ENCODE data around the gene RBM34. TPM values are rescaled to one million over a fixed set of nuclear protein-coding genes. Genes with fewer than 3 reads are reported as not detected.

RBM34 gene
- total RNA-seq, 1 experiment from 2014 or later, result 45.1 TPM

- Histone ChIP-seq H4K20me1 (ENCODE audit: insufficient read depth, low read depth, low read length) (peaks cover 10% of the 10 kb centered on the region), H3K4me3 (ENCODE audit: low read length) (no peak overlapping the region), H3K36me3 (ENCODE audit: insufficient read depth, low read length) (peaks cover 31% of the 10 kb centered on the region; the same call in 1 of the 2 replicates), H2AFZ (ENCODE audit: low read length) (no peak overlapping the region), H3K27ac (ENCODE audit: low read length) (no peak overlapping the region), H3K4me2 (ENCODE audit: low read depth, low read length, poor library complexity, severe bottlenecking) (no peak overlapping the region), H3K79me2 (ENCODE audit: low read length) (peaks cover 13% of the 10 kb centered on the region), H3K4me1 (ENCODE audit: low read length) (peaks cover 47% of the 10 kb centered on the region), H3K9me3 (ENCODE audit: low read length) (no peaks in the 10 kb centered on the region), H3K9ac (ENCODE audit: low read length) (no peak overlapping the region), H3K9me2 (replicated peaks; ENCODE audit: insufficient read depth, low read length) (no peaks in the 10 kb centered on the region), H3K27me3 (ENCODE audit: low read length) (no peaks in the 10 kb centered on the region)
- DNase-seq, result no peak
Measured at GRCh38 chr1:235106457-235106856, 54.6 kb downstream of the RBM34 start.

- no peak for DNase-seq
- Histone ChIP-seq H2AFZ (ENCODE audit: low read length) (no peak overlapping the region), H3K27ac (ENCODE audit: low read length) (peak overlapping the region; percentile 75)
Measured at GRCh38 chr1:235105051-235106043, 55.7 kb downstream of the RBM34 start.

DNA sequence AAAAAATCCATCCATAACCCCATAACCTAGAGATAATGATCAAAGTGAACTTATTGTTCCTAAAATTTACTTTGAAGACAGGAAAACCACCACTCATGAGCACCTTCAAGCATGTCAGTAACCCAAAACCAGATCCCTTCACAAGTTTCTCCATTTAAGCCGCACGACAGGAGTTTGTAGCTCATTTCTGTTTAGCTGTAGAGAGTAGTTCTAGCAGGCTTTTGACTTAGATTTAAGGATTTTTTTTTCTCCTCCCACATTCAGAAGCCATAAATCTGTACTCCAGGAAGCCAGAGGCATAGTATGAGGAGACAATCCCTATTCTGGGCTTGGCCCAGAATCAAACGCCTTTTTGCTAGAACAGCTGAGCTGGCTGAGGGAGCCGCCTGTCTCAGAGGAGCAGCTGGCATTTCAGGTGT lies 58.0 kb downstream of the RBM34 start:
- H3K79me2 ChIP-seq (ENCODE audit: low read length), result no peaks in the 10 kb centered on the region
- H3K9me3 ChIP-seq (ENCODE audit: low read length), result no peaks in the 10 kb centered on the region
- no peak overlapping the region for H3K4me3 ChIP-seq (ENCODE audit: low read length)
- H3K9me2 ChIP-seq (replicated peaks; ENCODE audit: insufficient read depth, low read length), result no peaks in the 10 kb centered on the region
- H3K27me3 ChIP-seq (ENCODE audit: low read length), result no peaks in the 10 kb centered on the region
- no peak overlapping the region for H3K27ac ChIP-seq (ENCODE audit: low read length)
- H4K20me1 ChIP-seq (ENCODE audit: insufficient read depth, low read depth, low read length), result no peaks in the 10 kb centered on the region
- no peak overlapping the region for H3K4me2 ChIP-seq (ENCODE audit: low read depth, low read length, poor library complexity, severe bottlenecking)
- 0 out of 2 replicates have a peak, but pooled peaks cover 3% of the 10 kb centered on the region for H3K36me3 ChIP-seq (ENCODE audit: insufficient read depth, low read length)
- no peak overlapping the region for H3K9ac ChIP-seq (ENCODE audit: low read length)
- DNase-seq, result no peak
- H3K4me1 ChIP-seq (ENCODE audit: low read length), result peaks cover 73% of the 10 kb centered on the region
- H2AFZ ChIP-seq (ENCODE audit: low read length), result no peak overlapping the region

More at GRCh38 chr1:235105051-235106043, 55.7 kb downstream of the RBM34 start:
- Histone ChIP-seq H3K4me2 (ENCODE audit: low read depth, low read length, poor library complexity, severe bottlenecking) (peak overlapping the region; percentile 58), H3K4me3 (ENCODE audit: low read length) (peak overlapping the region; percentile 24; the same call in 1 of the 2 replicates), H3K27me3 (ENCODE audit: low read length) (no peaks in the 10 kb centered on the region), H3K9me3 (ENCODE audit: low read length) (no peaks in the 10 kb centered on the region), H3K9me2 (replicated peaks; ENCODE audit: insufficient read depth, low read length) (no peaks in the 10 kb centered on the region), H3K4me1 (ENCODE audit: low read length) (peaks cover 56% of the 10 kb centered on the region), H3K36me3 (ENCODE audit: insufficient read depth, low read length) (peaks cover 20% of the 10 kb centered on the region; the same call in 1 of the 2 replicates), H4K20me1 (ENCODE audit: insufficient read depth, low read depth, low read length) (peaks cover 8% of the 10 kb centered on the region; the same call in 1 of the 2 replicates), H3K79me2 (ENCODE audit: low read length) (peaks cover 3% of the 10 kb centered on the region; the same call in 1 of the 2 replicates), H3K9ac (ENCODE audit: low read length) (peak overlapping the region; percentile 49)

DNA sequence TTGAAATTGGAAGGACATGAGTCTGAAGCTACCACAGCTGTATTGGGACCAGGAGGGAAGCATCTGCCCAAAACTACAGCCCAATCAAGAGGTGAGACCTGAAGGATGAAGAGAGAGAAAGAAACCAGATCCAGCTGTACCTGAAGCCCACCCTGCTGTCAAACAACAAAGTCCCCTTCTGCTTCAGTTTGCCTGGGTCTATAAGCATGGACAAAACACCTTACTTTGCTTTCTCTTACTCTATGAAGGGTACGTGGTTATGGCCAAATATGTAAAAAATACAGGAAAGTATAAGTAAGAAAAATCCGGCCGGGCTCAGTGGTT lies 58.8 kb downstream of the RBM34 start:
- no peak overlapping the region for H3K4me3 ChIP-seq (ENCODE audit: low read length)
- H3K4me1 ChIP-seq (ENCODE audit: low read length), result peaks cover 69% of the 10 kb centered on the region
- H3K36me3 ChIP-seq (ENCODE audit: insufficient read depth, low read length), result 0 out of 2 replicates have a peak, but pooled peaks cover 3% of the 10 kb centered on the region
- no peaks in the 10 kb centered on the region for H4K20me1 ChIP-seq (ENCODE audit: insufficient read depth, low read depth, low read length)
- H3K27me3 ChIP-seq (ENCODE audit: low read length), result no peaks in the 10 kb centered on the region
- no peaks in the 10 kb centered on the region for H3K79me2 ChIP-seq (ENCODE audit: low read length)
- H3K9me3 ChIP-seq (ENCODE audit: low read length), result no peaks in the 10 kb centered on the region
- no peak for DNase-seq
- no peak overlapping the region for H3K9ac ChIP-seq (ENCODE audit: low read length)
- no peaks in the 10 kb centered on the region for H3K9me2 ChIP-seq (replicated peaks; ENCODE audit: insufficient read depth, low read length)
- H3K27ac ChIP-seq (ENCODE audit: low read length), result no peak overlapping the region
- H2AFZ ChIP-seq (ENCODE audit: low read length), result no peak overlapping the region
- H3K4me2 ChIP-seq (ENCODE audit: low read depth, low read length, poor library complexity, severe bottlenecking), result no peak overlapping the region

DNA sequence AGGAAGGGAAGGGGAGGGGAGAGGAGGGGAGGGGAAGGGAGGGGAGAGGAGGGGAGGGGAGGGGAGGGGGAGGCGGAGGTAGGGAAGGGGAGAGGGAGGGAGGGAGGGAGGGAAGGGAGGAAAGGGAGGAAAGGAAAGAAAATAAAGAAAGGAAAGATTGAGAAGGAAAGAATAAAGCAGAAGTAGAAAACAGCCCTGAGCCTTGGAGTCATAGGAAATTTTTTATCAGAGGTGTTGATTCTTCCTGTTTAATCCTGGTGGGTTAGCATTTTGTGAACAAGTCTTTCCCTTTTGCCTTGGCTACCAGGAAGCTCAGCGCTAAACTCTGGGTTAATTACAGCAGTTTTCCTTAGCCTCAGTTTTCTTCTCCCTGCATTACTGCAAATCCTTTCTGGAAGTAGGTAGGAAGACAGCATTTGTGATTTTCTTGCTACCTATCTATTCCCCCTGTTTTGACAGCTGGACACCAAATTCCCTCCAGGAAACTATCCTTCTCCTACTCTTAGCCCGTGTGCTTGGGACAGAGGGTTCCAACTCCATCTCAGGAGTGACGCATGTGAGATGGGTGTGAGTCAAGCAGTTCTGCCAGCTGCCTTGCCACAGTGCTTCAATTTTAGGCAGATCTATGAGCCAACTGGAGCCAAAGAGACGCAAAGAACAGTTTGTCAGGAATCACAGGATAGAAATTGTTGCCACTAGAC lies 59.3 kb downstream of the RBM34 start:
- Histone ChIP-seq H3K27ac (ENCODE audit: low read length) (no peak overlapping the region), H2AFZ (ENCODE audit: low read length) (no peak overlapping the region)
- DNase-seq, result no peak

DNA sequence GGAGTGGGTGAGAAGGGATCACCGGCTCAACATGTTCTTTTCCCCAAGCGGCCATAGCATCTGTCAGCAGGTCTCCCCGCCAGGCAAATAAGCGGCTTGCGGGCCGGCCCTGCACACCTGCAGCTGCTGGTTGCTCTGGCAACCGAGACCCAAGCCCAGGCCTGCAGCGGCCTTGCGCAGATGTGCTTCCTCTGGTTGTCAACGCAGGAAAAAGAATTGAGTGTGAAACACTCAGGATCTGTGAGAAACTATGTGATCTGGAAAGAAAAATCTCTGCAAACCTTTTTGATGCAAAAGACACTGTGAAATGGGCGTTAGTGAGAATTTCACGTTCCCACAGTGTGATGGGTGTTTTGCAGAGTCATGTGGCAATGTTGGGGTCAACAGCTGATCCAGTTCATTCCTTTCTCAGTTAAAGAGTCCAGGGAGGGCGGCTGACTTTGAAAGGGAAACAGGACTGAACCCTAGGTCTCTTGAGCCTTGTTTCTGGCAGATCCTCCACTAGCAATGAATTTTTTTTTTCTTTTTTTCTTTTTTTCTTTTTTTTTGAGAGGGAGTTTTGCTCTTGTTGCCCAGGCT lies 60.8 kb downstream of the RBM34 start:
- peak overlapping the region; percentile 62 for H3K4me3 ChIP-seq (ENCODE audit: low read length)
- no peaks in the 10 kb centered on the region for H3K27me3 ChIP-seq (ENCODE audit: low read length)
- no peaks in the 10 kb centered on the region for H3K9me2 ChIP-seq (replicated peaks; ENCODE audit: insufficient read depth, low read length)
- no peak overlapping the region for H2AFZ ChIP-seq (ENCODE audit: low read length)
- H3K4me1 ChIP-seq (ENCODE audit: low read length), result peaks cover 52% of the 10 kb centered on the region
- DNase-seq, result peak; percentile 94
- H3K4me2 ChIP-seq (ENCODE audit: low read depth, low read length, poor library complexity, severe bottlenecking), result peak overlapping the region; percentile 88
- 0 out of 2 replicates have a peak, but pooled peaks cover 3% of the 10 kb centered on the region for H3K36me3 ChIP-seq (ENCODE audit: insufficient read depth, low read length)
- H3K9me3 ChIP-seq (ENCODE audit: low read length), result no peaks in the 10 kb centered on the region
- H3K79me2 ChIP-seq (ENCODE audit: low read length), result no peaks in the 10 kb centered on the region
- peak overlapping the region; percentile 93 for H3K27ac ChIP-seq (ENCODE audit: low read length)
- H4K20me1 ChIP-seq (ENCODE audit: insufficient read depth, low read depth, low read length), result no peaks in the 10 kb centered on the region
- peak overlapping the region; percentile 63 for H3K9ac ChIP-seq (ENCODE audit: low read length)

More for the DNA sequence above, 59.3 kb downstream of the RBM34 start:
- H3K79me2 ChIP-seq (ENCODE audit: low read length), result no peaks in the 10 kb centered on the region
- no peak overlapping the region for H3K9ac ChIP-seq (ENCODE audit: low read length)
- H3K27me3 ChIP-seq (ENCODE audit: low read length), result no peaks in the 10 kb centered on the region
- H3K36me3 ChIP-seq (ENCODE audit: insufficient read depth, low read length), result 0 out of 2 replicates have a peak, but pooled peaks cover 3% of the 10 kb centered on the region
- H3K4me1 ChIP-seq (ENCODE audit: low read length), result peaks cover 63% of the 10 kb centered on the region
- H3K4me2 ChIP-seq (ENCODE audit: low read depth, low read length, poor library complexity, severe bottlenecking), result no peak overlapping the region
- H3K4me3 ChIP-seq (ENCODE audit: low read length), result no peak overlapping the region
- no peaks in the 10 kb centered on the region for H3K9me2 ChIP-seq (replicated peaks; ENCODE audit: insufficient read depth, low read length)
- H4K20me1 ChIP-seq (ENCODE audit: insufficient read depth, low read depth, low read length), result no peaks in the 10 kb centered on the region
- H3K9me3 ChIP-seq (ENCODE audit: low read length), result no peaks in the 10 kb centered on the region

DNA sequence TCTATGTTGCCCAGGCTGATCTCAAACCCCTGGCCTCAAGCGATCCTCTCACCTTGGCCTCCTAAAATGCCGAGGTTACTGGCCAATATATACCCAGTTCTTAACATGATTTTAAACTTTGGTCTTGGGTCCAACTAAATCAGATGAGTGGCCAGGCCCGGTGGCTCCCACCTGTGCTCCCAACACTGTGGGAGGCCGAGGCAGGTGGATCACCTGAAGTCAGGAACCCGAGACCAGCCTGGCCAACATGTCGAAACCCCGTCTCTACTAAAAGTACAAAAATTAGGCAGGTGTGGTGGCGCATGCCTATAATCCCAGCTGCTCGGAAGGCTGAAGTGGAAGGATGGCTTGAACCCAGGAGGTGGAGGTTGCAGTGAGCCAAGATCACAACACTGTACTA lies 62.1 kb downstream of the RBM34 start:
- H3K4me1 ChIP-seq (ENCODE audit: low read length), result peaks cover 39% of the 10 kb centered on the region
- no peaks in the 10 kb centered on the region for H3K9me2 ChIP-seq (replicated peaks; ENCODE audit: insufficient read depth, low read length)
- 0 out of 2 replicates have a peak, but pooled peaks cover 3% of the 10 kb centered on the region for H3K36me3 ChIP-seq (ENCODE audit: insufficient read depth, low read length)
- no peaks in the 10 kb centered on the region for H3K27me3 ChIP-seq (ENCODE audit: low read length)
- no peaks in the 10 kb centered on the region for H3K9me3 ChIP-seq (ENCODE audit: low read length)
- DNase-seq, result no peak
- peak overlapping the region; percentile 88 for H3K4me2 ChIP-seq (ENCODE audit: low read depth, low read length, poor library complexity, severe bottlenecking)
- no peak overlapping the region for H3K4me3 ChIP-seq (ENCODE audit: low read length)
- no peak overlapping the region for H2AFZ ChIP-seq (ENCODE audit: low read length)
- no peaks in the 10 kb centered on the region for H4K20me1 ChIP-seq (ENCODE audit: insufficient read depth, low read depth, low read length)
- H3K9ac ChIP-seq (ENCODE audit: low read length), result no peak overlapping the region
- H3K27ac ChIP-seq (ENCODE audit: low read length), result no peak overlapping the region
- no peaks in the 10 kb centered on the region for H3K79me2 ChIP-seq (ENCODE audit: low read length)

Data from Karpas-422 (cell line).